MM.1S (cell line): ENCODE measurements around the gene TTLL10.

ENCODE experiments used
- EZH2 ChIP-seq: fragments of 300-600 bp; sonication (generic); optimal IDR thresholded peaks from 2 replicates; pipeline ENCODE3; 2017; ENCODE audit warnings: low read depth, mild to moderate bottlenecking, antibody characterized with exemption, low read length, mixed read lengths
- EZH2phosphoT487 ChIP-seq: fragments of 300-600 bp; sonication (generic); IDR thresholded peaks from 2 replicates; pipeline ENCODE4 v1.6.1; 2018; ENCODE audit warnings: antibody characterized with exemption, low read length
- TF ChIP-seq, protein P1 (sequence below): fragments of 300-600 bp; sonication (generic); IDR thresholded peaks from 2 replicates; pipeline ENCODE4 v1.5.1; 2016; ENCODE audit warnings: antibody characterized with exemption, low read length, mixed read lengths

DNA sequence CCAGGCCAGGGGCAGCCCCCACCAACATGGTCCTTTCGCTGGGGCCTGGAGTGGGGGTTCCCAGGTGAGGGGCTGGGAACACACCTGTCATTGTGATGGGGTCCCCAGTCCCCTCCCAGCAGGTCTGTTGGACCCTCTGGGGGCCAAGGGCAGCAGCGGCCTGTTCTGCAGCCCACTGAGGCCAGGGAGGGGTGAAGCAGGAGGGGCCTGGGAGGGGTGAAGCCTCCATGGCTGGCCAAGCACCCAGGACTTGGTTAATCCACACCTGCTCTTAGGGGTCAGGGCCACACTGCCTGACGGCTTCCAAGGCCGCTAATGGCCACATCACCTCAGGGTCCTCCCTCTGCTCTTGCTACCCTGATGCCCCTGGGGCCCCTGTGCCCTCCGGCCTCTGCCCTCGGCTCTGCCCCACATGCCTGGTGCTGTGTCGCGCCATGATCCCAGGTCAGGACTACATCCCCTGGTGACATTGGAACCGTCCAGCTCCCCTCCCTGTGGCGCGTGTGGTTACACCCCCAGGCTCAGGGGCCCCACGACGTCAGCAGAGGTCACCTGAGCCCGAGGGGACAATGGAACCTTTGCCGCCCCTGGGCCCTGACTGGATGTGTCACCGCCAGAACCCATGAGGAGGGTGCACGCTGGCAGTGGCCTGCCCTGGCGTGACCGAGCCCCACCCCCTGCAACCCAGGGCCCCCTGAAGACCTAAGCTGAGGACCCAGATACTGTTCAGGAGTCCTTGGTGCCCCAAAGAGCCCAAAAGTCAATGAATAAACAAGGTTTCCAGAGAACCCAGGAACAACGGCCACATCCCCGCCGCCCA lies 25.7 kb downstream of the TTLL10 start:
- TF ChIP-seq EZH2 (no peak), EZH2phosphoT487 (no peak)
- TF ChIP-seq, protein P1, sequence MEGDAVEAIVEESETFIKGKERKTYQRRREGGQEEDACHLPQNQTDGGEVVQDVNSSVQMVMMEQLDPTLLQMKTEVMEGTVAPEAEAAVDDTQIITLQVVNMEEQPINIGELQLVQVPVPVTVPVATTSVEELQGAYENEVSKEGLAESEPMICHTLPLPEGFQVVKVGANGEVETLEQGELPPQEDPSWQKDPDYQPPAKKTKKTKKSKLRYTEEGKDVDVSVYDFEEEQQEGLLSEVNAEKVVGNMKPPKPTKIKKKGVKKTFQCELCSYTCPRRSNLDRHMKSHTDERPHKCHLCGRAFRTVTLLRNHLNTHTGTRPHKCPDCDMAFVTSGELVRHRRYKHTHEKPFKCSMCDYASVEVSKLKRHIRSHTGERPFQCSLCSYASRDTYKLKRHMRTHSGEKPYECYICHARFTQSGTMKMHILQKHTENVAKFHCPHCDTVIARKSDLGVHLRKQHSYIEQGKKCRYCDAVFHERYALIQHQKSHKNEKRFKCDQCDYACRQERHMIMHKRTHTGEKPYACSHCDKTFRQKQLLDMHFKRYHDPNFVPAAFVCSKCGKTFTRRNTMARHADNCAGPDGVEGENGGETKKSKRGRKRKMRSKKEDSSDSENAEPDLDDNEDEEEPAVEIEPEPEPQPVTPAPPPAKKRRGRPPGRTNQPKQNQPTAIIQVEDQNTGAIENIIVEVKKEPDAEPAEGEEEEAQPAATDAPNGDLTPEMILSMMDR, result no peak
